Psoas muscle (tissue), 8 donors: Measurements from ENCODE around the gene HOXA13. TPM values are rescaled to one million over a fixed set of nuclear protein-coding genes. Genes with fewer than 3 reads are reported as not detected.

Experiments used
- ATAC-seq, 4 donors: fragments of 200-7000 bp; cut with Tn5 transposase; one replicate each; pipeline ENCODE4 v1.9.1; 2020; ENCODE audit warnings: moderate library complexity in 3 of 4, mild to moderate bottlenecking in 2 of 4
- DNase-seq, 2 donors: peaks; one replicate each; pipeline ENCODE4 v3.0.0-alpha.2; 2020
- H3K27ac ChIP-seq: fragments of 200-600 bp; one replicate; pipeline ENCODE4 v1.8.0; 2022
- H3K27me3 ChIP-seq, 3 donors: fragments of 200-600 bp in 1 of 3; one replicate each; pipeline versions ENCODE4 v1.6.1 to v1.8.0; 2013 to 2022; ENCODE audit warnings: low read length in 2 of 3, mild to moderate bottlenecking in 2 of 3, moderate library complexity in 1 of 3; ENCODE audit not compliant: insufficient read depth in 3 of 3
- H3K36me3 ChIP-seq, 2 donors: fragments of 200-600 bp in 1 of 2; one replicate each; pipeline versions ENCODE4 v1.6.1 to v1.8.0; 2013 to 2022; ENCODE audit warnings: low read depth in 1 of 2, mild to moderate bottlenecking in 1 of 2, moderate library complexity in 1 of 2; ENCODE audit not compliant: insufficient read depth in 1 of 2
- H3K4me1 ChIP-seq: fragments of 200-600 bp; one replicate; pipeline ENCODE4 v1.8.0; 2022
- H3K4me3 ChIP-seq: fragments of 200-600 bp; one replicate; pipeline ENCODE4 v1.8.0; 2022; ENCODE audit warnings: mild to moderate bottlenecking
- H3K9me3 ChIP-seq: fragments of 200-600 bp; one replicate; pipeline ENCODE4 v1.8.0; 2022
- WGBS, 3 donors: extraction: QIAGEN DNeasy Blood & Tissue Kit; methylation state at CpG; one replicate each; pipeline versions ENCODE4 v1.1.6 to v1.1.7; 2013; 5-methylcytosine and 5-hydroxymethylcytosine counted together
- intact Hi-C, 2 donors: fragments of 100-400 bp; cut with DNase I; formaldehyde crosslinking; loops; one replicate each; pipeline versions ENCODE4 v1.11.0 to v1.14.2; 2022
- polyA plus RNA-seq, 3 donors: library from polyadenylated mRNA; stranded (reverse); fragments of 200-250 nt; gene quantifications; one replicate each; pipeline ENCODE4 v1.2.3, GENCODE V29; 2013
- total RNA-seq, 4 donors: library from RNA; stranded (reverse); fragmentation: NEBNext Ultra II Directional in 2 of 4; extraction: Animal tissue kit (Norgen Biotek cat#: 25700) in 2 of 4; gene quantifications; one replicate each; pipeline versions ENCODE4 v1.2.1 to v1.2.4, GENCODE V29; 2021 to 2023
- TF ChIP-seq, protein P1 (sequence below): fragments of 200-600 bp; IDR thresholded peaks from one replicate; pipeline ENCODE4 v1.8.0; 2022; ENCODE audit warnings: antibody characterized with exemption
- donor health status: healthy with polysubstance abuse.
- donor health status: DM: no; HTN: no; CAD: no; lungs with moderate emphysema.
- donor health status: Bipolar disorder and iron deficiency.
- donor health status: healthy.
- donor health status: DM: yes; HTN: yes; CAD: no.
- donor health status: DM: no; HTN: no; CAD: no.
- donor health status: DM: no; HTN: no; CAD: no.
- donor health status: DM: yes; HTN: yes; CAD: no.

The HOXA13 gene
- total and polyA plus RNA-seq, 7 donors: 0.01 to 0.08 (median 0.06) TPM; not detected in 4

DNA sequence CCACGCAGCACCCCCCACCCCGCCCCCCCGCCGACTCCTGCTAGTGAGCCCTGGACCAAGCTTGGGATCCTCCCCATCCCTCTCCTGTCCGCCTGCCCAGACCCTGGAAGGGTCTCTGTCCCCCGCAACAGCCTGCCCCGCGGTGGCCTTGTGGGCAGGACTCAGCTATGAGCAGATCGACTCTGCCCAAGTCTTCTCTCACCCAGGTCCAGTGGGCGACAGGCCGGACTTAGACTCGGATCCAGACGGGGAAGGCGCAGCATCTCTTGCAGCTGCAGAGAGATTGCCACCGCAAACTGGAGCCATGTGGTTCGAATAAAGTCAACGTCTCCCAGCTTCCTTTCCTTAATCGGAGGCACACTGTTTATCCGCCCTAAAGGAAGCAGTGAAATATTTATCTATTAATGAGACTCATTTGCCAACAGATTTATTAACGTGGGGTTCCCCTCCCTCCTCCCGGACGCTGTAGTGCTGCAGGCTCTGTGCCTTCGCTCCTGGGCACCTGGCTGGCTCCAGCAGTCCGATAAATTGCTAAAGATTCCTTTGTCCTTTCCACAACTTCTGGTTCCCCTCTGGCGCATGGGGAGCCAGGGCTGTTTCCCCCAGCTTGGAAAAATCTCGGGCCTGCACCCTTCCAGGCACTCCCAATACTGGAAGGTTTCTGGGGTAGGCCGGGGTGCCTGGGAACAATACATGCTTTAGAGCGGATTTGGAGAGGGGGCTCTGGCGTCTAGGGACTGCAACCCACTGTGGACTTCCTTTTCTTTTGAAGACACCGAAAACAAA lies 42.8 kb downstream of the HOXA13 start:
- Histone ChIP-seq H3K9me3 (no peaks in the 10 kb centered on the region), H3K36me3 (no peaks in the 10 kb centered on the region), H3K4me1 (peaks cover 15% of the 10 kb centered on the region), H3K4me3 (peak overlapping the region; percentile 84), H3K27ac (peak overlapping the region; percentile 91), H3K27me3 (no peaks in the 10 kb centered on the region)
- ATAC-seq: peak in 3 of 4 donors; percentile 0 to 2 (median 1)
- intact Hi-C loops: loop anchor here (5.0 to 10.0 kb wide), 2 partner anchors 955 to 1272 kb away; partner anchors contain the start of genes CBX3 (in 1 of the 2) and HNRNPA2B1 (in 1 of the 2)
- 41 to 50% (median 43%) methylated on average over 30 of the region's 30 CpGs for WGBS, 3 donors
- peak; percentile 12 to 56 for DNase-seq
- TF ChIP-seq, protein P1, sequence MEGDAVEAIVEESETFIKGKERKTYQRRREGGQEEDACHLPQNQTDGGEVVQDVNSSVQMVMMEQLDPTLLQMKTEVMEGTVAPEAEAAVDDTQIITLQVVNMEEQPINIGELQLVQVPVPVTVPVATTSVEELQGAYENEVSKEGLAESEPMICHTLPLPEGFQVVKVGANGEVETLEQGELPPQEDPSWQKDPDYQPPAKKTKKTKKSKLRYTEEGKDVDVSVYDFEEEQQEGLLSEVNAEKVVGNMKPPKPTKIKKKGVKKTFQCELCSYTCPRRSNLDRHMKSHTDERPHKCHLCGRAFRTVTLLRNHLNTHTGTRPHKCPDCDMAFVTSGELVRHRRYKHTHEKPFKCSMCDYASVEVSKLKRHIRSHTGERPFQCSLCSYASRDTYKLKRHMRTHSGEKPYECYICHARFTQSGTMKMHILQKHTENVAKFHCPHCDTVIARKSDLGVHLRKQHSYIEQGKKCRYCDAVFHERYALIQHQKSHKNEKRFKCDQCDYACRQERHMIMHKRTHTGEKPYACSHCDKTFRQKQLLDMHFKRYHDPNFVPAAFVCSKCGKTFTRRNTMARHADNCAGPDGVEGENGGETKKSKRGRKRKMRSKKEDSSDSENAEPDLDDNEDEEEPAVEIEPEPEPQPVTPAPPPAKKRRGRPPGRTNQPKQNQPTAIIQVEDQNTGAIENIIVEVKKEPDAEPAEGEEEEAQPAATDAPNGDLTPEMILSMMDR: no peak

- Histone ChIP-seq H3K27me3 (no peaks in the 10 kb centered on the region), H3K36me3 (no peaks in the 10 kb centered on the region), H3K9me3 (no peaks in the 10 kb centered on the region), H3K27ac (peak within 1 kb of the TSS; percentile 91), H3K4me1 (peaks cover 15% of the 10 kb centered on the region), H3K4me3 (peak within 1 kb of the TSS; percentile 84)
- peak; percentile 72 to 79 (median 78) for ATAC-seq
- intact Hi-C loops: loop anchor here (5.0 to 10.0 kb wide), 2 partner anchors 954 to 1272 kb away; partner anchors contain the start of genes CBX3 (in 1 of the 2) and HNRNPA2B1 (in 1 of the 2)
- TF ChIP-seq, protein P1: no peak
- peak; percentile 82 to 93 for DNase-seq
- WGBS, 3 donors: 1% methylated on average over 27 to 33 of the region's 33 CpGs
These were observed 43.4 kb downstream of the HOXA13 start, which contains the start of gene HOXA7 for GRCh38 chr7:27156508-27156898. TSS of gene HOXA7 (minus strand) at chr7:27156675. CDS start at chr7:27156545, 130 bp downstream.

- TF ChIP-seq, protein P1: no peak
- Histone ChIP-seq H3K27me3 (no peaks in the 10 kb centered on the region), H3K27ac (peak overlapping the region; percentile 91), H3K9me3 (no peaks in the 10 kb centered on the region), H3K36me3 (no peaks in the 10 kb centered on the region), H3K4me1 (peaks cover 12% of the 10 kb centered on the region), H3K4me3 (peak overlapping the region; percentile 84)
- WGBS, 3 donors: 1% methylated on average over 48 to 63 of the region's 63 CpGs
- ATAC-seq: peak; percentile 36 to 57 (median 44)
- peak; percentile 54 to 80 for DNase-seq
- intact Hi-C loops: loop anchor here (5.0 to 10.0 kb wide), 2 partner anchors 954 to 1271 kb away; partner anchors contain the start of genes CBX3 (in 1 of the 2) and HNRNPA2B1 (in 1 of the 2)
These were observed 43.9 kb downstream of the HOXA13 start for GRCh38 chr7:27155816-27156507.

GRCh38 chr7:27154901-27155815 lies 44.7 kb downstream of the HOXA13 start:
- TF ChIP-seq, protein P1: no peak
- H3K4me3 ChIP-seq: peak overlapping the region; percentile 84
- ATAC-seq (no peak), DNase-seq (peak; percentile 17 to 52)
- H3K36me3 ChIP-seq: no peaks in the 10 kb centered on the region
- no peaks in the 10 kb centered on the region for H3K9me3 ChIP-seq
- peak overlapping the region; percentile 91 for H3K27ac ChIP-seq
- 61 to 72% (median 69%) methylated on average over 48 of the region's 48 CpGs for WGBS, 3 donors
- peaks cover 12% of the 10 kb centered on the region for H3K4me1 ChIP-seq
- H3K27me3 ChIP-seq: no peaks in the 10 kb centered on the region
- intact Hi-C loops: loop anchor here (5.0 to 10.0 kb wide), 2 partner anchors 953 to 1270 kb away; partner anchors contain the start of genes CBX3 (in 1 of the 2) and HNRNPA2B1 (in 1 of the 2)
